ENCODE data around the gene SH3BGRL2. TPM values are rescaled to one million over a fixed set of nuclear protein-coding genes. Genes with fewer than 3 reads are reported as not detected.

The SH3BGRL2 gene
- total RNA-seq, 2 experiments from 2014 or later: 0.25 TPM; not detected in 1

DNA sequence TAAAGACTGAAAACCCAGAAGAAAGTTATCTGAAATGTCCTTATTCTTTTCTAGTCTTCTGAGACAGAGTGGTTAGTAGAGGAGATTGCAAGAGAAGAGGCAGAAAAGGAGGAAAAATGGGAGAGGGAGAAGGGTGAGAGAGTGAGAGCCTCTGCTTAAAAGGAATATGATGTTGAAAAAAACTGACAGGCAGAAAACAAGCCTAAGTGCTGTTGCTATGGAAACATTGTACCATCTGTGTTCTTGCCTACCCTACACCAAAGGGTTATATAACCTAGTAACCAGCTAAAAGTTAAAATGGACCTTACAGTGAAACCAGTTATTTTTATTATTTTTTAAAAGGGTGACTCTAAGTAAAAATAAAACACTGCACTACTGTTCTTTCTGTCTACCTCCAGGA is 28.3 kb upstream of the SH3BGRL2 start:
- ChIA-PET POLR2A (no interaction called here), CTCF (ENCODE audit: unreplicated experiment) (no interaction called here)
- no peaks in the 10 kb centered on the region for H4K20me1 ChIP-seq (ENCODE audit: insufficient read depth, low read length)
- H2AFZ ChIP-seq (ENCODE audit: low read length): no peak overlapping the region
- H3K4me1 ChIP-seq (ENCODE audit: insufficient read depth, low read length, poor library complexity, severe bottlenecking): no peaks in the 10 kb centered on the region
- no peaks in the 10 kb centered on the region for H3K9me3 ChIP-seq (ENCODE audit: low read length)
- no peaks in the 10 kb centered on the region for H3K36me3 ChIP-seq (ENCODE audit: insufficient read depth, low read length)
- TF ChIP-seq EZH2phosphoT487 (IDR thresholded peaks at IDR 0.05; ENCODE audit: borderline replicate concordance, low read depth, low read length): no peak
- TF ChIP-seq, protein P1, sequence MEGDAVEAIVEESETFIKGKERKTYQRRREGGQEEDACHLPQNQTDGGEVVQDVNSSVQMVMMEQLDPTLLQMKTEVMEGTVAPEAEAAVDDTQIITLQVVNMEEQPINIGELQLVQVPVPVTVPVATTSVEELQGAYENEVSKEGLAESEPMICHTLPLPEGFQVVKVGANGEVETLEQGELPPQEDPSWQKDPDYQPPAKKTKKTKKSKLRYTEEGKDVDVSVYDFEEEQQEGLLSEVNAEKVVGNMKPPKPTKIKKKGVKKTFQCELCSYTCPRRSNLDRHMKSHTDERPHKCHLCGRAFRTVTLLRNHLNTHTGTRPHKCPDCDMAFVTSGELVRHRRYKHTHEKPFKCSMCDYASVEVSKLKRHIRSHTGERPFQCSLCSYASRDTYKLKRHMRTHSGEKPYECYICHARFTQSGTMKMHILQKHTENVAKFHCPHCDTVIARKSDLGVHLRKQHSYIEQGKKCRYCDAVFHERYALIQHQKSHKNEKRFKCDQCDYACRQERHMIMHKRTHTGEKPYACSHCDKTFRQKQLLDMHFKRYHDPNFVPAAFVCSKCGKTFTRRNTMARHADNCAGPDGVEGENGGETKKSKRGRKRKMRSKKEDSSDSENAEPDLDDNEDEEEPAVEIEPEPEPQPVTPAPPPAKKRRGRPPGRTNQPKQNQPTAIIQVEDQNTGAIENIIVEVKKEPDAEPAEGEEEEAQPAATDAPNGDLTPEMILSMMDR (conservative IDR thresholded peaks at IDR 0.05; ENCODE audit: low read length): no peak
- no peak overlapping the region for H3K4me2 ChIP-seq (ENCODE audit: low read length)
- no TSS peak for BruUV-seq (replicated peaks)
- H3K79me2 ChIP-seq (ENCODE audit: insufficient read depth, low read depth, low read length): no peaks in the 10 kb centered on the region
- no peak overlapping the region for H3K27ac ChIP-seq (ENCODE audit: low read depth, low read length, poor library complexity, severe bottlenecking)
- H3K4me3 ChIP-seq (ENCODE audit: low read depth, low read length, poor library complexity, severe bottlenecking): no peak overlapping the region
- no peak for DNase-seq (ENCODE audit: low spot score)
- intact Hi-C loops (cut with micrococcal nuclease; ENCODE audit: unreplicated experiment): no loop called here
- no peaks in the 10 kb centered on the region for H3K9me2 ChIP-seq (ENCODE audit: insufficient read depth, low read length)

DNA sequence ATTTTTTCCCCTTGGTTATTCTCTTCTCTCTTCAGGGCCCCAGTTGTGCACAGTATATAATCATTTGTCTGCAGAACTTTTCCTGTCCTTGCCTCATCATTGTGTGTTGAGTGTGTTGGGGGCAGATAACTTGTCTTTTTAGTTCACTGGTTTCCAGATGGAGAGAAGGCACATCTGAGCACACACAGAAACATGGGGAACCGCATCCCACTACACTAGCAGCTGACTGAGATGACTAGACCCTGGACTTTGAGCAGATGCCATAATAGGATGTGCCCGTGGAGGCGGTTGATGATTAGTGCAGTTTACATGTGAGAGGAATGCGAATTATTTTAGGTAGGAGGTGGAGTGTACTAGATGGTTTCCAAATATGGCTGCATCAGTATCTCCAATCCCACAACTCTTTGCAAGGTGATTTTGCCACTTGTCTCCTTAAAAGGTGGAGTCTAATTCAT is 26.5 kb upstream of the SH3BGRL2 start:
- no peaks in the 10 kb centered on the region for H3K79me2 ChIP-seq (ENCODE audit: insufficient read depth, low read depth, low read length)
- BruUV-seq (replicated peaks): no TSS peak
- no peaks in the 10 kb centered on the region for H4K20me1 ChIP-seq (ENCODE audit: insufficient read depth, low read length)
- H3K9me2 ChIP-seq (ENCODE audit: insufficient read depth, low read length): no peaks in the 10 kb centered on the region
- no peak overlapping the region for H3K4me3 ChIP-seq (ENCODE audit: low read depth, low read length, poor library complexity, severe bottlenecking)
- H3K27ac ChIP-seq (ENCODE audit: low read depth, low read length, poor library complexity, severe bottlenecking): no peak overlapping the region
- POLR2A ChIA-PET: no interaction called here
- H3K4me2 ChIP-seq (ENCODE audit: low read length): no peak overlapping the region
- DNase-seq (ENCODE audit: low spot score): no peak
- no peaks in the 10 kb centered on the region for H3K36me3 ChIP-seq (ENCODE audit: insufficient read depth, low read length)
- no peaks in the 10 kb centered on the region for H3K4me1 ChIP-seq (ENCODE audit: insufficient read depth, low read length, poor library complexity, severe bottlenecking)
- CTCF ChIA-PET (ENCODE audit: unreplicated experiment): no interaction called here
- H3K9me3 ChIP-seq (ENCODE audit: low read length): no peaks in the 10 kb centered on the region
- TF ChIP-seq, protein P1 (conservative IDR thresholded peaks at IDR 0.05; ENCODE audit: low read length): no peak
- no peak for TF ChIP-seq EZH2phosphoT487 (IDR thresholded peaks at IDR 0.05; ENCODE audit: borderline replicate concordance, low read depth, low read length)
- no peak overlapping the region for H2AFZ ChIP-seq (ENCODE audit: low read length)
- intact Hi-C loops (cut with micrococcal nuclease; ENCODE audit: unreplicated experiment): no loop called here

DNA sequence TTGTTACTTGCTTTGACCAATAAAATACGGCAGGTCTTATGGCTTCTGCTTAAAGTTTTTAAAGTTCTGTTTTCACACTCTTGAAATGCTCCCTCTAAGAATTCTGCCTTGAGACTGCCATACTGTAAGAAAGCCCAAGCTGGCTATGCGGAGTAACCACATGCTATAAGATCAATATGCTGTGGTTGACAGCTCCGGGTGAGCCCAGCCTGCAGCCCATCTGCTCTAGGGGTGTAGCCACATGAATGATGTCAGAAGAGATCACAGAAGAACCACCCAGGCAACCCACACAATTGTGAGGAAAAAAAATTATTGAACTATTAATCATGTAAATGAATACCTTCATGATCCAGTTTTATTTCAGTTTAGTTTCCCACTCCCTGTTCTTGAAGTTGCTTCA is 26.1 kb upstream of the SH3BGRL2 start:
- H3K4me3 ChIP-seq (ENCODE audit: low read depth, low read length, poor library complexity, severe bottlenecking): no peak overlapping the region
- ChIA-PET CTCF (ENCODE audit: unreplicated experiment) (no interaction called here), POLR2A (no interaction called here)
- no peaks in the 10 kb centered on the region for H4K20me1 ChIP-seq (ENCODE audit: insufficient read depth, low read length)
- no peaks in the 10 kb centered on the region for H3K4me1 ChIP-seq (ENCODE audit: insufficient read depth, low read length, poor library complexity, severe bottlenecking)
- no peak overlapping the region for H3K27ac ChIP-seq (ENCODE audit: low read depth, low read length, poor library complexity, severe bottlenecking)
- BruUV-seq (replicated peaks): no TSS peak
- H3K36me3 ChIP-seq (ENCODE audit: insufficient read depth, low read length): no peaks in the 10 kb centered on the region
- no peak overlapping the region for H3K4me2 ChIP-seq (ENCODE audit: low read length)
- no peaks in the 10 kb centered on the region for H3K9me2 ChIP-seq (ENCODE audit: insufficient read depth, low read length)
- H3K79me2 ChIP-seq (ENCODE audit: insufficient read depth, low read depth, low read length): no peaks in the 10 kb centered on the region
- no peak overlapping the region for H2AFZ ChIP-seq (ENCODE audit: low read length)
- TF ChIP-seq, protein P1 (conservative IDR thresholded peaks at IDR 0.05; ENCODE audit: low read length): no peak
- no peak for TF ChIP-seq EZH2phosphoT487 (IDR thresholded peaks at IDR 0.05; ENCODE audit: borderline replicate concordance, low read depth, low read length)
- no peaks in the 10 kb centered on the region for H3K9me3 ChIP-seq (ENCODE audit: low read length)
- intact Hi-C loops (cut with micrococcal nuclease; ENCODE audit: unreplicated experiment): no loop called here
- DNase-seq (ENCODE audit: low spot score): no peak

Measured in OCI-LY7 (cell line).